ENCODE data around the gene KLK14.

GRCh38 chr19:51119611-51120010 lies 36.9 kb upstream of the KLK14 start:
- TF ChIP-seq CTCF (IDR thresholded peaks at IDR 0.05) = no peak
- TF ChIP-seq EP300 (IDR thresholded peaks at IDR 0.05) = no peak
